Endothelial cell (in vitro differentiated cells): ENCODE measurements around the gene TTC7B. TPM values are rescaled to one million over a fixed set of nuclear protein-coding genes. Genes with fewer than 3 reads are reported as not detected.
A peak's percentile ranks its signal among the peaks of the same experiment; 100 is the strongest.

Experiments used
- DNase-seq: peaks from one replicate; pipeline ENCODE4 v3.0.0; 2021; ENCODE audit warnings: low spot score
- H3K27ac Mint-ChIP-seq: one replicate; pipeline ENCODE4 v1.8.0; 2021; ENCODE audit warnings: mixed read lengths, inconsistent platforms; ENCODE audit not compliant: unreplicated experiment
- H3K27me3 Mint-ChIP-seq: one replicate; pipeline ENCODE4 v1.8.0; 2021; ENCODE audit warnings: mild to moderate bottlenecking, moderate library complexity, mixed read lengths, inconsistent platforms; ENCODE audit not compliant: unreplicated experiment
- H3K36me3 Mint-ChIP-seq: one replicate; pipeline ENCODE4 v1.8.0; 2021; ENCODE audit warnings: mild to moderate bottlenecking, low read depth, mixed read lengths, inconsistent platforms; ENCODE audit not compliant: unreplicated experiment
- H3K4me1 Mint-ChIP-seq: one replicate; pipeline ENCODE4 v1.8.0; 2021; ENCODE audit warnings: mild to moderate bottlenecking, mixed read lengths, inconsistent platforms; ENCODE audit not compliant: unreplicated experiment
- H3K4me3 Mint-ChIP-seq: one replicate; pipeline ENCODE4 v1.8.0; 2021; ENCODE audit warnings: mild to moderate bottlenecking, mixed read lengths, inconsistent platforms; ENCODE audit not compliant: unreplicated experiment
- H3K9me3 Mint-ChIP-seq: one replicate; pipeline ENCODE4 v1.8.0; 2021; ENCODE audit warnings: mixed read lengths, inconsistent platforms; ENCODE audit not compliant: unreplicated experiment
- total RNA-seq: library from RNA; stranded (reverse); fragmentation: NEBNext Ultra II Directional; extraction: Animal tissue kit (Norgen Biotek cat#: 25700); gene quantifications from one replicate; pipeline ENCODE4 v1.2.1, GENCODE V29; 2021; ENCODE audit not compliant: unreplicated experiment
- TF ChIP-seq, protein P1 (sequence below): fragments of 200-600 bp; sonication (generic); IDR thresholded peaks from one replicate; pipeline ENCODE4 v1.5.0; 2021; ENCODE audit warnings: antibody characterized with exemption; ENCODE audit not compliant: unreplicated experiment

TTC7B gene
- total RNA-seq, 1 donor from 2014 or later = 93.5 TPM

GRCh38 chr14:90728951-90729350, 87.3 kb downstream of the TTC7B start:
- Mint-ChIP-seq H3K27me3 (no peaks in the 10 kb centered on the region), H3K27ac (no peak overlapping the region), H3K4me1 (peaks cover 24% of the 10 kb centered on the region), H3K4me3 (peak overlapping the region; percentile 79), H3K36me3 (peaks cover 25% of the 10 kb centered on the region), H3K9me3 (no peaks in the 10 kb centered on the region)
- no peak for DNase-seq
- TF ChIP-seq, protein P1, sequence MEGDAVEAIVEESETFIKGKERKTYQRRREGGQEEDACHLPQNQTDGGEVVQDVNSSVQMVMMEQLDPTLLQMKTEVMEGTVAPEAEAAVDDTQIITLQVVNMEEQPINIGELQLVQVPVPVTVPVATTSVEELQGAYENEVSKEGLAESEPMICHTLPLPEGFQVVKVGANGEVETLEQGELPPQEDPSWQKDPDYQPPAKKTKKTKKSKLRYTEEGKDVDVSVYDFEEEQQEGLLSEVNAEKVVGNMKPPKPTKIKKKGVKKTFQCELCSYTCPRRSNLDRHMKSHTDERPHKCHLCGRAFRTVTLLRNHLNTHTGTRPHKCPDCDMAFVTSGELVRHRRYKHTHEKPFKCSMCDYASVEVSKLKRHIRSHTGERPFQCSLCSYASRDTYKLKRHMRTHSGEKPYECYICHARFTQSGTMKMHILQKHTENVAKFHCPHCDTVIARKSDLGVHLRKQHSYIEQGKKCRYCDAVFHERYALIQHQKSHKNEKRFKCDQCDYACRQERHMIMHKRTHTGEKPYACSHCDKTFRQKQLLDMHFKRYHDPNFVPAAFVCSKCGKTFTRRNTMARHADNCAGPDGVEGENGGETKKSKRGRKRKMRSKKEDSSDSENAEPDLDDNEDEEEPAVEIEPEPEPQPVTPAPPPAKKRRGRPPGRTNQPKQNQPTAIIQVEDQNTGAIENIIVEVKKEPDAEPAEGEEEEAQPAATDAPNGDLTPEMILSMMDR = no peak

DNA sequence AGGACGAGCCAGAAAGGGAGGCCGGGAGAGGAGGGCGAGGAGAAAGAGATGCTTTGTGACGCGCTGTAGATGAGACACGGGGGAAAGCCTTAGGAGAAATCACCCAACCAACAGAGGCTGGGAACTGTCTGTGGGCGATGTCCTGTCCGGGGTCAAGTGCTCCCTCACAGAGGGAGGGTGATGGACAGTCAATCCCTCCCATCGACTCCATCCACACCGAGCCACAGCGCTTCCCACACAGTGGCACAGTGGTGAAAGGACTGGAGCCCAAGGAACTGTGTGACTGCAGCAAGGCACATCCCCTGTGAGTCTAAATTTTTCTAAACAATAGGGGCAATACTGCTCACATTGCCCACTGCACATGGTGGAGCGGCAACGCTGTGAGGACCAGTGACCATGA, 89.1 kb downstream of the TTC7B start:
- TF ChIP-seq, protein P1 = no peak
- no peak overlapping the region for H3K27ac Mint-ChIP-seq

GRCh38 chr14:90726656-90727055, 89.6 kb downstream of the TTC7B start:
- H3K9me3 Mint-ChIP-seq = no peaks in the 10 kb centered on the region
- no peaks in the 10 kb centered on the region for H3K27me3 Mint-ChIP-seq
- no peak overlapping the region for H3K4me3 Mint-ChIP-seq
- TF ChIP-seq, protein P1 = no peak
- DNase-seq = no peak
- no peak overlapping the region for H3K27ac Mint-ChIP-seq
- peaks cover 20% of the 10 kb centered on the region for H3K36me3 Mint-ChIP-seq
- peaks cover 10% of the 10 kb centered on the region for H3K4me1 Mint-ChIP-seq

More for the DNA sequence above, 89.1 kb downstream of the TTC7B start:
- peaks cover 21% of the 10 kb centered on the region for H3K36me3 Mint-ChIP-seq
- H3K4me1 Mint-ChIP-seq = peaks cover 14% of the 10 kb centered on the region
- no peak for DNase-seq
- H3K27me3 Mint-ChIP-seq = no peaks in the 10 kb centered on the region
- no peak overlapping the region for H3K4me3 Mint-ChIP-seq
- no peaks in the 10 kb centered on the region for H3K9me3 Mint-ChIP-seq

DNA sequence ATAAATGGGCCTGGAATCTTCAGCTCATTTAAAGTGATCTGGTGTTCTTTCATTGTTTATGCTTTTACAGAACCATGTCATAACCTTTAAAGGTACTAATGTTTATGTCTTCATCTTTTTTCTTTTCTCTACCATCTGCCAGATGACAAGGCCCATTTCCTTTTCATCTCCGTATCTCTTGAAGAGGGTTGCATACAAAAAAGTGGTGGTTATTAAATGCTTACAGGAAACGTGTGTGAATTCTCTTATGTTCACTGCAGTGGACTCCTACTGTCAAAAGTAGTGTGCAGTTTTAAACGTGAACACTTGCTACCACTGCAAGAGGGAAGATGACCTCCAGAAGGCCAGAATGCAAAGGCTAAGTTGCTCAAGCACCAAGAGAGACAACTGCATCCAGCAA, 91.4 kb downstream of the TTC7B start:
- no peak for DNase-seq
- TF ChIP-seq, protein P1 = no peak
- Mint-ChIP-seq H3K4me1 (peaks cover 6% of the 10 kb centered on the region), H3K27me3 (no peaks in the 10 kb centered on the region), H3K4me3 (no peak overlapping the region), H3K9me3 (no peaks in the 10 kb centered on the region), H3K27ac (no peak overlapping the region), H3K36me3 (peaks cover 9% of the 10 kb centered on the region)

GRCh38 chr14:90722590-90722989, 93.6 kb downstream of the TTC7B start:
- H3K4me1 Mint-ChIP-seq = peaks cover 17% of the 10 kb centered on the region
- TF ChIP-seq, protein P1 = no peak
- H3K4me3 Mint-ChIP-seq = no peak overlapping the region
- DNase-seq = no peak
- H3K36me3 Mint-ChIP-seq = no peaks in the 10 kb centered on the region
- no peak overlapping the region for H3K27ac Mint-ChIP-seq
- H3K9me3 Mint-ChIP-seq = no peaks in the 10 kb centered on the region
- no peaks in the 10 kb centered on the region for H3K27me3 Mint-ChIP-seq
